GM23338 (cell line): Measurements from ENCODE around the gene OR4C45. TPM values are rescaled to one million over a fixed set of nuclear protein-coding genes. Genes with fewer than 3 reads are reported as not detected.

ENCODE experiments used
- ATAC-seq: fragments of 200-7000 bp; cut with Tn5 transposase; 3 replicates; pipeline ENCODE4 v1.9.1; 2020
- DNase-seq: peaks from one replicate; pipeline ENCODE4 v3.0.0-alpha.2; 2015; ENCODE audit warnings: low spot score
- H2AFZ ChIP-seq: fragments of 200-600 bp; sonication (generic); 2 replicates; pipeline ENCODE4 v1.8.0; 2016; ENCODE audit warnings: antibody characterized with exemption, mild to moderate bottlenecking, moderate library complexity
- H3F3A ChIP-seq: fragments of 200-600 bp; sonication (generic); replicated peaks from 2 replicates; pipeline ENCODE4 v1.8.0; 2017; ENCODE audit warnings: antibody characterized with exemption, mixed run types, low read depth
- H3K27ac ChIP-seq: fragments of 200-600 bp; sonication (generic); 2 replicates; pipeline ENCODE4 v1.6.1; 2016; ENCODE audit warnings: low read depth
- H3K27me3 ChIP-seq: fragments of 200-600 bp; sonication (generic); 2 replicates; pipeline ENCODE4 v1.8.0; 2016; ENCODE audit warnings: mild to moderate bottlenecking, mixed run types, moderate library complexity; ENCODE audit not compliant: insufficient read depth
- H3K36me3 ChIP-seq: fragments of 200-600 bp; sonication (generic); 2 replicates; pipeline ENCODE4 v1.8.0; 2016; ENCODE audit warnings: mild to moderate bottlenecking; ENCODE audit not compliant: insufficient read depth
- H3K4me1 ChIP-seq: fragments of 200-600 bp; sonication (generic); 2 replicates; pipeline ENCODE4 v1.8.0; 2016; ENCODE audit warnings: mild to moderate bottlenecking, moderate library complexity; ENCODE audit not compliant: insufficient read depth
- H3K4me2 ChIP-seq: fragments of 200-600 bp; sonication (generic); 2 replicates; pipeline ENCODE4 v1.7.1; 2017; ENCODE audit warnings: mixed run types
- H3K4me3 ChIP-seq: fragments of 200-600 bp; sonication (generic); 2 replicates; pipeline ENCODE4 v1.6.1; 2016; ENCODE audit warnings: mixed run types
- H3K79me2 ChIP-seq: fragments of 200-600 bp; sonication (generic); replicated peaks from 2 replicates; pipeline ENCODE4 v1.8.0; 2017; ENCODE audit warnings: mild to moderate bottlenecking; ENCODE audit not compliant: insufficient read depth
- H3K9me2 ChIP-seq: fragments of 200-600 bp; sonication (generic); 2 replicates; pipeline ENCODE4 v1.8.0; 2017; ENCODE audit not compliant: insufficient read depth
- H4K20me1 ChIP-seq: fragments of 200-600 bp; sonication (generic); replicated peaks from 2 replicates; pipeline ENCODE4 v1.8.0; 2017; ENCODE audit warnings: mild to moderate bottlenecking; ENCODE audit not compliant: insufficient read depth
- H3K27ac Mint-ChIP-seq: 2 replicates; pipeline ENCODE4 v1.8.0; 2020; ENCODE audit warnings: inconsistent platforms, mild to moderate bottlenecking, moderate library complexity, mixed read lengths
- H3K27me3 Mint-ChIP-seq: 3 replicates; pipeline ENCODE4 v1.8.0; 2022; ENCODE audit warnings: low read depth, mild to moderate bottlenecking, moderate library complexity, mixed read lengths, inconsistent platforms; ENCODE audit not compliant: insufficient read depth, poor library complexity
- H3K36me3 Mint-ChIP-seq: 3 replicates; pipeline ENCODE4 v1.8.0; 2021; ENCODE audit warnings: low read depth, mild to moderate bottlenecking, inconsistent platforms, moderate library complexity, mixed read lengths
- H3K4me1 Mint-ChIP-seq: 3 replicates; pipeline ENCODE4 v1.8.0; 2020; ENCODE audit warnings: mild to moderate bottlenecking, inconsistent platforms, mixed read lengths
- H3K4me3 Mint-ChIP-seq: 3 replicates; pipeline ENCODE4 v1.8.0; 2021; ENCODE audit warnings: moderate library complexity, mild to moderate bottlenecking, inconsistent platforms, mixed read lengths
- H3K9me3 Mint-ChIP-seq: 3 replicates; pipeline ENCODE4 v1.8.0; 2020; ENCODE audit warnings: moderate library complexity, mild to moderate bottlenecking, inconsistent platforms, mixed read lengths
- CREB1 ChIP-seq: fragments of 250-450 bp; sonication (Bioruptor Pico); IDR thresholded peaks from 2 replicates; pipeline ENCODE4 v1.5.0; 2020; ENCODE audit warnings: low read depth, mild to moderate bottlenecking, moderate library complexity
- EZH2 ChIP-seq: fragments of 200-600 bp; sonication (generic); IDR thresholded peaks from one replicate; pipeline ENCODE4 v1.8.0; 2017; ENCODE audit warnings: antibody characterized with exemption, mild to moderate bottlenecking, low read depth; ENCODE audit not compliant: unreplicated experiment
- EZH2phosphoT487 ChIP-seq: fragments of 200-600 bp; sonication (generic); IDR thresholded peaks from one replicate; pipeline ENCODE4 v1.8.1; 2018; ENCODE audit warnings: antibody characterized with exemption; ENCODE audit not compliant: unreplicated experiment
- JUNB ChIP-seq: IDR thresholded peaks from one replicate; pipeline ENCODE4 v1.6.1; 2016; ENCODE audit warnings: antibody characterized with exemption; ENCODE audit not compliant: unreplicated experiment
- NANOG ChIP-seq: IDR thresholded peaks from 2 replicates; pipeline ENCODE4 v1.6.1; 2016; ENCODE audit warnings: antibody characterized with exemption, borderline replicate concordance
- POLR2AphosphoS5 ChIP-seq: IDR thresholded peaks from 2 replicates; pipeline ENCODE4 v1.6.1; 2016; ENCODE audit warnings: antibody characterized with exemption, low read depth
- STAT1 ChIP-seq: IDR thresholded peaks from one replicate; pipeline ENCODE4 v1.6.1; 2016; ENCODE audit warnings: antibody characterized with exemption; ENCODE audit not compliant: unreplicated experiment
- ZNF114 ChIP-seq: fragments of 250-450 bp; sonication (Bioruptor Pico); IDR thresholded peaks from 2 replicates; pipeline ENCODE4 v1.5.0; 2020; ENCODE audit warnings: mild to moderate bottlenecking, moderate library complexity
- polyA plus RNA-seq: library from polyadenylated mRNA; unstranded; fragments of >200 nt; fragmentation: Nextera tagmentation; extraction: Ambion mirVana; gene quantifications from 2 replicates; pipeline ENCODE4 v1.2.1, GENCODE V29; 2016
- total RNA-seq: library from RNA; depleted of rRNA; stranded (reverse); fragments of >200 nt; shearing (Covaris generic); gene quantifications from 2 replicates; pipeline ENCODE4 v1.2.3, GENCODE V29; 2014
- TF ChIP-seq, protein P1 (sequence below): fragments of 250-450 bp; sonication (Bioruptor Pico); IDR thresholded peaks from 2 replicates; pipeline ENCODE4 v1.5.0; 2020; ENCODE audit warnings: mild to moderate bottlenecking, moderate library complexity
- TF ChIP-seq, protein P2 (sequence below): IDR thresholded peaks from 2 replicates; pipeline ENCODE4 v1.6.1; 2016; ENCODE audit warnings: antibody characterized with exemption
- TF ChIP-seq, protein P3 (sequence below): IDR thresholded peaks from one replicate; pipeline ENCODE4 v1.6.1; 2018; ENCODE audit warnings: antibody characterized with exemption; ENCODE audit not compliant: unreplicated experiment
- TF ChIP-seq, protein P4 (sequence below), 2 experiments: fragments of 200-600 bp in 1 of 2; sonication (generic) in 1 of 2; conservative IDR thresholded peaks; 2 replicates each; pipeline versions ENCODE4 v1.5.1 to v1.6.1; 2016 to 2017; ENCODE audit warnings: antibody characterized with exemption in 2 of 2, low read depth in 2 of 2, mild to moderate bottlenecking in 2 of 2, moderate library complexity in 1 of 2

Gene OR4C45
- total and polyA plus RNA-seq, 2 experiments from 2014 or later, result not detected

DNA sequence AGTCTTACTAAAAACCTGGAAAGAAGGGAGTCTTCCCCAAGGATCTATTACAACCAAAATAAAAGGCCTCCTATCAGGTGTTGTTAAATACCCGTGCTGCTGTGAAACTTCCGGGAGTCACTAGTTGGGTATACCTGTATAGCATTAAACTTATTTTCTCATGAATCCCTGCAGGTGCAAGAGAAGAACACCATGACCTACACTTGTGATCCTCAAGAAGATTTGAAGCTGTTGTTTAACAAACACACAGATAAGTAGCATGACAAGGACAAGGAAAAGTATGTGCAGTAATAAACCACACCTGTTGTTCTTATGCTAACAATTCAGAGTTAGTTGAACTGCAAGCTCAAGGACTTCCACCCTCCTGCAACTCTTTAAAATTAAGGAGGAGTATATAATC lies 12.0 kb downstream of the OR4C45 start:
- Mint-ChIP-seq H3K9me3 (peaks cover 84% of the 10 kb centered on the region), H3K4me1 (no peaks in the 10 kb centered on the region)

More for the DNA sequence above, 12.0 kb downstream of the OR4C45 start:
- no peak overlapping the region for H2AFZ ChIP-seq
- Mint-ChIP-seq H3K27ac (no peak overlapping the region), H3K27me3 (no peaks in the 10 kb centered on the region), H3K36me3 (peaks cover 3% of the 10 kb centered on the region; the same call in 2 of the 3 replicates), H3K4me3 (no peak overlapping the region)
- ATAC-seq (no peak), DNase-seq (no peak)
- H3F3A ChIP-seq, result no peaks in the 10 kb centered on the region
- no peaks in the 10 kb centered on the region for H4K20me1 ChIP-seq
- no peak overlapping the region for H3K4me3 ChIP-seq
- H3K36me3 ChIP-seq, result no peaks in the 10 kb centered on the region; the same call in 1 of the 2 replicates
- no peaks in the 10 kb centered on the region for H3K4me1 ChIP-seq
- no peak overlapping the region for H3K4me2 ChIP-seq
- no peak overlapping the region for H3K27ac ChIP-seq
- no peaks in the 10 kb centered on the region for H3K27me3 ChIP-seq
- TF ChIP-seq, protein P1, sequence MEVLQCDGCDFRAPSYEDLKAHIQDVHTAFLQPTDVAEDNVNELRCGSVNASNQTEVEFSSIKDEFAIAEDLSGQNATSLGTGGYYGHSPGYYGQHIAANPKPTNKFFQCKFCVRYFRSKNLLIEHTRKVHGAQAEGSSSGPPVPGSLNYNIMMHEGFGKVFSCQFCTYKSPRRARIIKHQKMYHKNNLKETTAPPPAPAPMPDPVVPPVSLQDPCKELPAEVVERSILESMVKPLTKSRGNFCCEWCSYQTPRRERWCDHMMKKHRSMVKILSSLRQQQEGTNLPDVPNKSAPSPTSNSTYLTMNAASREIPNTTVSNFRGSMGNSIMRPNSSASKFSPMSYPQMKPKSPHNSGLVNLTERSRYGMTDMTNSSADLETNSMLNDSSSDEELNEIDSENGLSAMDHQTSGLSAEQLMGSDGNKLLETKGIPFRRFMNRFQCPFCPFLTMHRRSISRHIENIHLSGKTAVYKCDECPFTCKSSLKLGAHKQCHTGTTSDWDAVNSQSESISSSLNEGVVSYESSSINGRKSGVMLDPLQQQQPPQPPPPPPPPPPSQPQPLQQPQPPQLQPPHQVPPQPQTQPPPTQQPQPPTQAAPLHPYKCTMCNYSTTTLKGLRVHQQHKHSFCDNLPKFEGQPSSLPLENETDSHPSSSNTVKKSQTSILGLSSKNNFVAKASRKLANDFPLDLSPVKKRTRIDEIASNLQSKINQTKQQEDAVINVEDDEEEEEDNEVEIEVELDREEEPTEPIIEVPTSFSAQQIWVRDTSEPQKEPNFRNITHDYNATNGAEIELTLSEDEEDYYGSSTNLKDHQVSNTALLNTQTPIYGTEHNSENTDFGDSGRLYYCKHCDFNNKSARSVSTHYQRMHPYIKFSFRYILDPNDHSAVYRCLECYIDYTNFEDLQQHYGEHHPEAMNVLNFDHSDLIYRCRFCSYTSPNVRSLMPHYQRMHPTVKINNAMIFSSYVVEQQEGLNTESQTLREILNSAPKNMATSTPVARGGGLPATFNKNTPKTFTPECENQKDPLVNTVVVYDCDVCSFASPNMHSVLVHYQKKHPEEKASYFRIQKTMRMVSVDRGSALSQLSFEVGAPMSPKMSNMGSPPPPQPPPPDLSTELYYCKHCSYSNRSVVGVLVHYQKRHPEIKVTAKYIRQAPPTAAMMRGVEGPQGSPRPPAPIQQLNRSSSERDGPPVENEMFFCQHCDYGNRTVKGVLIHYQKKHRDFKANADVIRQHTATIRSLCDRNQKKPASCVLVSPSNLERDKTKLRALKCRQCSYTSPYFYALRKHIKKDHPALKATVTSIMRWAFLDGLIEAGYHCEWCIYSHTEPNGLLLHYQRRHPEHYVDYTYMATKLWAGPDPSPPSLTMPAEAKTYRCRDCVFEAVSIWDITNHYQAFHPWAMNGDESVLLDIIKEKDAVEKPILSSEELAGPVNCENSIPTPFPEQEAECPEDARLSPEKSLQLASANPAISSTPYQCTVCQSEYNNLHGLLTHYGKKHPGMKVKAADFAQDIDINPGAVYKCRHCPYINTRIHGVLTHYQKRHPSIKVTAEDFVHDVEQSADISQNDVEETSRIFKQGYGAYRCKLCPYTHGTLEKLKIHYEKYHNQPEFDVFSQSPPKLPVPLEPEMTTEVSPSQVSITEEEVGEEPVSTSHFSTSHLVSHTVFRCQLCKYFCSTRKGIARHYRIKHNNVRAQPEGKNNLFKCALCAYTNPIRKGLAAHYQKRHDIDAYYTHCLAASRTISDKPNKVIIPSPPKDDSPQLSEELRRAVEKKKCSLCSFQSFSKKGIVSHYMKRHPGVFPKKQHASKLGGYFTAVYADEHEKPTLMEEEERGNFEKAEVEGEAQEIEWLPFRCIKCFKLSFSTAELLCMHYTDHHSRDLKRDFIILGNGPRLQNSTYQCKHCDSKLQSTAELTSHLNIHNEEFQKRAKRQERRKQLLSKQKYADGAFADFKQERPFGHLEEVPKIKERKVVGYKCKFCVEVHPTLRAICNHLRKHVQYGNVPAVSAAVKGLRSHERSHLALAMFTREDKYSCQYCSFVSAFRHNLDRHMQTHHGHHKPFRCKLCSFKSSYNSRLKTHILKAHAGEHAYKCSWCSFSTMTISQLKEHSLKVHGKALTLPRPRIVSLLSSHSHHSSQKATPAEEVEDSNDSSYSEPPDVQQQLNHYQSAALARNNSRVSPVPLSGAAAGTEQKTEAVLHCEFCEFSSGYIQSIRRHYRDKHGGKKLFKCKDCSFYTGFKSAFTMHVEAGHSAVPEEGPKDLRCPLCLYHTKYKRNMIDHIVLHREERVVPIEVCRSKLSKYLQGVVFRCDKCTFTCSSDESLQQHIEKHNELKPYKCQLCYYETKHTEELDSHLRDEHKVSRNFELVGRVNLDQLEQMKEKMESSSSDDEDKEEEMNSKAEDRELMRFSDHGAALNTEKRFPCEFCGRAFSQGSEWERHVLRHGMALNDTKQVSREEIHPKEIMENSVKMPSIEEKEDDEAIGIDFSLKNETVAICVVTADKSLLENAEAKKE, result no peak
- TF ChIP-seq ZNF114 (CRISPR knock-in tag) (no peak), CREB1 (no peak), EZH2 (no peak), JUNB (no peak), NANOG (no peak), EZH2phosphoT487 (no peak), POLR2AphosphoS5 (no peak), STAT1 (no peak)
- TF ChIP-seq, protein P2, sequence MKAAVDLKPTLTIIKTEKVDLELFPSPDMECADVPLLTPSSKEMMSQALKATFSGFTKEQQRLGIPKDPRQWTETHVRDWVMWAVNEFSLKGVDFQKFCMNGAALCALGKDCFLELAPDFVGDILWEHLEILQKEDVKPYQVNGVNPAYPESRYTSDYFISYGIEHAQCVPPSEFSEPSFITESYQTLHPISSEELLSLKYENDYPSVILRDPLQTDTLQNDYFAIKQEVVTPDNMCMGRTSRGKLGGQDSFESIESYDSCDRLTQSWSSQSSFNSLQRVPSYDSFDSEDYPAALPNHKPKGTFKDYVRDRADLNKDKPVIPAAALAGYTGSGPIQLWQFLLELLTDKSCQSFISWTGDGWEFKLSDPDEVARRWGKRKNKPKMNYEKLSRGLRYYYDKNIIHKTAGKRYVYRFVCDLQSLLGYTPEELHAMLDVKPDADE, result no peak
- TF ChIP-seq, protein P3, sequence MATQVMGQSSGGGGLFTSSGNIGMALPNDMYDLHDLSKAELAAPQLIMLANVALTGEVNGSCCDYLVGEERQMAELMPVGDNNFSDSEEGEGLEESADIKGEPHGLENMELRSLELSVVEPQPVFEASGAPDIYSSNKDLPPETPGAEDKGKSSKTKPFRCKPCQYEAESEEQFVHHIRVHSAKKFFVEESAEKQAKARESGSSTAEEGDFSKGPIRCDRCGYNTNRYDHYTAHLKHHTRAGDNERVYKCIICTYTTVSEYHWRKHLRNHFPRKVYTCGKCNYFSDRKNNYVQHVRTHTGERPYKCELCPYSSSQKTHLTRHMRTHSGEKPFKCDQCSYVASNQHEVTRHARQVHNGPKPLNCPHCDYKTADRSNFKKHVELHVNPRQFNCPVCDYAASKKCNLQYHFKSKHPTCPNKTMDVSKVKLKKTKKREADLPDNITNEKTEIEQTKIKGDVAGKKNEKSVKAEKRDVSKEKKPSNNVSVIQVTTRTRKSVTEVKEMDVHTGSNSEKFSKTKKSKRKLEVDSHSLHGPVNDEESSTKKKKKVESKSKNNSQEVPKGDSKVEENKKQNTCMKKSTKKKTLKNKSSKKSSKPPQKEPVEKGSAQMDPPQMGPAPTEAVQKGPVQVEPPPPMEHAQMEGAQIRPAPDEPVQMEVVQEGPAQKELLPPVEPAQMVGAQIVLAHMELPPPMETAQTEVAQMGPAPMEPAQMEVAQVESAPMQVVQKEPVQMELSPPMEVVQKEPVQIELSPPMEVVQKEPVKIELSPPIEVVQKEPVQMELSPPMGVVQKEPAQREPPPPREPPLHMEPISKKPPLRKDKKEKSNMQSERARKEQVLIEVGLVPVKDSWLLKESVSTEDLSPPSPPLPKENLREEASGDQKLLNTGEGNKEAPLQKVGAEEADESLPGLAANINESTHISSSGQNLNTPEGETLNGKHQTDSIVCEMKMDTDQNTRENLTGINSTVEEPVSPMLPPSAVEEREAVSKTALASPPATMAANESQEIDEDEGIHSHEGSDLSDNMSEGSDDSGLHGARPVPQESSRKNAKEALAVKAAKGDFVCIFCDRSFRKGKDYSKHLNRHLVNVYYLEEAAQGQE, result no peak
- TF ChIP-seq, protein P4, sequence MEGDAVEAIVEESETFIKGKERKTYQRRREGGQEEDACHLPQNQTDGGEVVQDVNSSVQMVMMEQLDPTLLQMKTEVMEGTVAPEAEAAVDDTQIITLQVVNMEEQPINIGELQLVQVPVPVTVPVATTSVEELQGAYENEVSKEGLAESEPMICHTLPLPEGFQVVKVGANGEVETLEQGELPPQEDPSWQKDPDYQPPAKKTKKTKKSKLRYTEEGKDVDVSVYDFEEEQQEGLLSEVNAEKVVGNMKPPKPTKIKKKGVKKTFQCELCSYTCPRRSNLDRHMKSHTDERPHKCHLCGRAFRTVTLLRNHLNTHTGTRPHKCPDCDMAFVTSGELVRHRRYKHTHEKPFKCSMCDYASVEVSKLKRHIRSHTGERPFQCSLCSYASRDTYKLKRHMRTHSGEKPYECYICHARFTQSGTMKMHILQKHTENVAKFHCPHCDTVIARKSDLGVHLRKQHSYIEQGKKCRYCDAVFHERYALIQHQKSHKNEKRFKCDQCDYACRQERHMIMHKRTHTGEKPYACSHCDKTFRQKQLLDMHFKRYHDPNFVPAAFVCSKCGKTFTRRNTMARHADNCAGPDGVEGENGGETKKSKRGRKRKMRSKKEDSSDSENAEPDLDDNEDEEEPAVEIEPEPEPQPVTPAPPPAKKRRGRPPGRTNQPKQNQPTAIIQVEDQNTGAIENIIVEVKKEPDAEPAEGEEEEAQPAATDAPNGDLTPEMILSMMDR (conservative IDR thresholded peaks at IDR 0.05; ENCODE audit: low read depth in 2 of 2), result no peak
- no peaks in the 10 kb centered on the region for H3K9me2 ChIP-seq
- no peaks in the 10 kb centered on the region for H3K79me2 ChIP-seq
